B cell (primary cell): ENCODE results near the gene SMG7. TPM values are rescaled to one million over a fixed set of nuclear protein-coding genes. Genes with fewer than 3 reads are reported as not detected.

Source experiments
- ATAC-seq: fragments of 200-7000 bp; cut with Tn5 transposase; one replicate; pipeline ENCODE4 v1.10.0; 2021; ENCODE audit warnings: low read depth, mild to moderate bottlenecking, moderate number of reproducible peaks, moderate library complexity
- CTCF ChIA-PET: fragments of 350-600 bp; sonication (Branson Sonifier 250); formaldehyde crosslinking; loops from one replicate; lab custom pipeline; 2021; ENCODE audit warnings: antibody characterized with exemption, inconsistent platforms; lab: Charles Lee
- POLR2A ChIA-PET: fragments of 350-600 bp; sonication (Branson Sonifier 250); formaldehyde crosslinking; loops from one replicate; lab custom pipeline; 2021; ENCODE audit warnings: antibody characterized with exemption; lab: Charles Lee
- DNase-seq: peaks from one replicate; pipeline ENCODE4 v3.0.0; 2013
- H2AFZ ChIP-seq: 2 replicates; pipeline ENCODE4 v1.6.1; 2012; ENCODE audit warnings: mild to moderate bottlenecking, low read depth, low read length; ENCODE audit not compliant: insufficient read depth, poor library complexity, severe bottlenecking
- H3K27ac ChIP-seq, 2 donors: 1 replicate in 1 of 2; 2 replicates in 1 of 2; pipeline ENCODE4 v1.5.1; 2012 to 2013; ENCODE audit warnings: low read length in 2 of 2, mild to moderate bottlenecking in 2 of 2, moderate library complexity in 1 of 2
- H3K27me3 ChIP-seq, 4 experiments: fragments of 200-600 bp in 1 of 4; sonication (generic) in 1 of 4; replicated peaks in 1 of 4; 1 replicate in 2 of 4; 2 replicates in 2 of 4; pipeline versions ENCODE4 v1.6.1 to v1.7.0; 2013 to 2016; ENCODE audit warnings: low read length in 3 of 4, mild to moderate bottlenecking in 2 of 4, mixed read lengths in 1 of 4, moderate library complexity in 1 of 4; ENCODE audit not compliant: insufficient read depth in 4 of 4, control insufficient read depth in 3 of 4; ENCODE audit errors: control extremely low read depth in 1 of 4
- H3K36me3 ChIP-seq, 2 experiments: replicated peaks in 1 of 2; 1 replicate in 1 of 2; 2 replicates in 1 of 2; pipeline versions ENCODE4 v1.6.1 to v1.7.1; 2013; ENCODE audit warnings: low read length in 1 of 2; ENCODE audit not compliant: insufficient read depth in 2 of 2, control insufficient read depth in 1 of 2; ENCODE audit errors: control extremely low read depth in 1 of 2, extremely low read depth in 1 of 2
- H3K4me1 ChIP-seq, 2 donors: fragments of 200-600 bp in 1 of 2; sonication (generic) in 1 of 2; 1 replicate in 1 of 2; 2 replicates in 1 of 2; pipeline versions ENCODE4 v1.5.1 to v1.6.1; 2013 to 2017; ENCODE audit warnings: low read length in 2 of 2; ENCODE audit not compliant: control insufficient read depth in 2 of 2, insufficient read depth in 2 of 2
- H3K4me2 ChIP-seq: replicated peaks from 2 replicates; pipeline ENCODE3; 2012; ENCODE audit warnings: mild to moderate bottlenecking, low read depth, low read length; ENCODE audit not compliant: poor library complexity, severe bottlenecking
- H3K4me3 ChIP-seq, 5 experiments: fragments of 200-600 bp in 1 of 5; sonication (generic) in 1 of 5; 1 replicate in 3 of 5; 2 replicates in 2 of 5; pipeline versions ENCODE4 v1.5.1 to v1.7.0; 2011 to 2016; ENCODE audit warnings: low read length in 4 of 5, mild to moderate bottlenecking in 4 of 5, low read depth in 2 of 5, control low read depth in 1 of 5, moderate library complexity in 1 of 5; ENCODE audit not compliant: insufficient read depth in 1 of 5; ENCODE audit errors: control extremely low read depth in 1 of 5, extremely low read depth in 1 of 5
- H3K79me2 ChIP-seq: fragments of 200-600 bp; sonication (generic); one replicate; pipeline ENCODE4 v1.6.0; 2016; ENCODE audit warnings: low read length; ENCODE audit not compliant: control insufficient read depth, insufficient read depth
- H3K9ac ChIP-seq: fragments of 200-600 bp; sonication (generic); 2 replicates; pipeline ENCODE4 v1.6.1; 2017; ENCODE audit warnings: mild to moderate bottlenecking, low read length, moderate library complexity
- H3K9me3 ChIP-seq, 3 donors: one replicate each; pipeline versions ENCODE4 v1.6.1 to v1.7.1; 2013; ENCODE audit warnings: low read length in 2 of 3; ENCODE audit not compliant: control insufficient read depth in 2 of 3, insufficient read depth in 1 of 3; ENCODE audit errors: control extremely low read depth in 1 of 3
- H4K20me1 ChIP-seq: 2 replicates; pipeline ENCODE4 v1.6.0; 2012; ENCODE audit warnings: mild to moderate bottlenecking, low read length; ENCODE audit not compliant: insufficient read depth, control insufficient read depth, poor library complexity, severe bottlenecking
- H3K27ac Mint-ChIP-seq: one replicate; pipeline ENCODE4 v1.8.0; 2021; ENCODE audit warnings: mixed read lengths
- H3K27me3 Mint-ChIP-seq: one replicate; pipeline ENCODE4 v1.8.0; 2021; ENCODE audit warnings: mixed read lengths
- H3K4me1 Mint-ChIP-seq: one replicate; pipeline ENCODE4 v1.8.0; 2021; ENCODE audit warnings: mixed read lengths
- H3K4me3 Mint-ChIP-seq: one replicate; pipeline ENCODE4 v1.8.0; 2021; ENCODE audit warnings: mixed read lengths
- H3K9me3 Mint-ChIP-seq: one replicate; pipeline ENCODE4 v1.8.0; 2022; ENCODE audit warnings: mixed read lengths; ENCODE audit not compliant: insufficient read depth
- EZH2 ChIP-seq: IDR thresholded peaks from 2 replicates; pipeline ENCODE4 v1.6.1; 2012; ENCODE audit warnings: borderline replicate concordance, low read depth, mild to moderate bottlenecking, moderate library complexity, low read length; ENCODE audit not compliant: insufficient read depth, poor library complexity, severe bottlenecking
- WGBS: methylation state at CpG from one replicate; pipeline ENCODE4 v1.1.5; 2013; ENCODE audit warnings: missing lambda C conversion rate; ENCODE audit not compliant: insufficient coverage; 5-methylcytosine and 5-hydroxymethylcytosine counted together
- intact Hi-C: fragments of 100-400 bp; cut with micrococcal nuclease; formaldehyde crosslinking; loops from one replicate; pipeline ENCODE4 v1.10.0; 2022
- polyA plus RNA-seq: library from polyadenylated mRNA; depleted of rRNA; stranded (reverse); fragments of >200 nt; gene quantifications from 2 replicates; pipeline ENCODE4 v1.2.3, GENCODE V29; 2012
- total RNA-seq, 2 donors: library from RNA; stranded (reverse); fragments of 120-200 nt in 1 of 2; gene quantifications; 1 replicate in 1 of 2; 2 replicates in 1 of 2; pipeline versions ENCODE4 v1.2.3 to v1.2.4, GENCODE V29; 2013 to 2022
- TF ChIP-seq, protein P1 (sequence below): fragments of 200-600 bp; IDR thresholded peaks from one replicate; pipeline ENCODE4 v1.8.0; 2022; ENCODE audit warnings: antibody characterized with exemption, mild to moderate bottlenecking

Gene SMG7
- total and polyA plus RNA-seq, 2 donors (not counting 1 experiment from before 2014, with no cell fraction given) = 20.8 to 73.3 TPM

DNA sequence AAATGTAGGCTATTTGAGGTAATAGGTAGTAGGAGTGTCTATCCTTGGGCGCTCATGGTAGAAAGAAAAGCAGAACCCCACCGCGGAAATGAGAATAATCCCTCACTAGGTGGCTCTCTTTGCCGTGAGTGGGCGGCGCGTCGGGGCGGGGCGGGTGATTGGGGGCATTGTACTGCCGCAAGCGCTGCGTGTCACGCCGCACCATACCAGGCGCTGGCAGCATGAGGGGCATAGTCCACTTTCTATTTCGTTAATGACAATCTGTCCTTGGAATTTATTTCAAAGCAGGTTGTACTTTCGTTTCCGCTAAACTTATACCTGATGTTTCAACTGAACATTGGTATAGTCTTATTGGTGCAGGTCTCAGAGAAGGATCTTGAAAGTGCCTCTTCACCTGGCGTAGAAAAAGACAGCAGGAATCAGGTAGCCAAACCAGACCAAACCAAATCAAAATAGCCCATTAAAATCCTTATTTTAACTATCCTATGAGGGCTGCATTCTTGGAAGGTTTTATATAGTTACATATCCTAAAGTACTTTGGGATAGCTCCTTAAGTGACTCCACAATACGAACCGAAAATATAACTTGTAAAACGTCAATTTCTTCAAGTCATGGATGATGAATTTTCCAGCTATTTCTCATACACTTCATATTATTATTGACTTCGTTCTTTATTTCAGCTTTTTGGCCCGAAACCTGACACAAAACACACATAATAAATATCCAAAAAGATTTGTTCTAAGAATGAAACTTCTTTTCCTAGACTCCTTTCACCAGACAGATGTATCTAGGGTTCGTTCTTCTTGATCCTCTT is 1.9 kb upstream of the SMG7 start:
- Histone ChIP-seq H3K9ac (peak overlapping the region; percentile 94), H3K4me2 (peak overlapping the region; percentile 90), H3K9me3 (no peaks in the 10 kb centered on the region), H3K79me2 (peaks cover 41% of the 10 kb centered on the region), H4K20me1 (peaks cover 13% of the 10 kb centered on the region), H3K27me3 (no peaks in the 10 kb centered on the region), H3K4me3 (peak overlapping the region; percentile 73 to 89 (median 86)), H3K4me1 (peaks cover 12 to 17% of the 10 kb centered on the region in 2 donors), H3K36me3 (peaks cover 0 to 2% of the 10 kb centered on the region in 2 experiments), H3K27ac (peak overlapping the region; percentile 90 to 99), H2AFZ (peak overlapping the region; percentile 95)
- ChIA-PET POLR2A (interaction anchor here (1.5 to 1.6 kb wide), 2 partner anchors 119 to 166 kb away, joined by 4 read pairs; no protein-coding TSS in a partner anchor), CTCF (interaction anchor here (1.0 to 3.3 kb wide), 7 partner anchors 16 to 163 kb away, joined by 3 to 18 read pairs (median 8); partner anchors contain the start of gene NCF2)
- TF ChIP-seq, protein P1, sequence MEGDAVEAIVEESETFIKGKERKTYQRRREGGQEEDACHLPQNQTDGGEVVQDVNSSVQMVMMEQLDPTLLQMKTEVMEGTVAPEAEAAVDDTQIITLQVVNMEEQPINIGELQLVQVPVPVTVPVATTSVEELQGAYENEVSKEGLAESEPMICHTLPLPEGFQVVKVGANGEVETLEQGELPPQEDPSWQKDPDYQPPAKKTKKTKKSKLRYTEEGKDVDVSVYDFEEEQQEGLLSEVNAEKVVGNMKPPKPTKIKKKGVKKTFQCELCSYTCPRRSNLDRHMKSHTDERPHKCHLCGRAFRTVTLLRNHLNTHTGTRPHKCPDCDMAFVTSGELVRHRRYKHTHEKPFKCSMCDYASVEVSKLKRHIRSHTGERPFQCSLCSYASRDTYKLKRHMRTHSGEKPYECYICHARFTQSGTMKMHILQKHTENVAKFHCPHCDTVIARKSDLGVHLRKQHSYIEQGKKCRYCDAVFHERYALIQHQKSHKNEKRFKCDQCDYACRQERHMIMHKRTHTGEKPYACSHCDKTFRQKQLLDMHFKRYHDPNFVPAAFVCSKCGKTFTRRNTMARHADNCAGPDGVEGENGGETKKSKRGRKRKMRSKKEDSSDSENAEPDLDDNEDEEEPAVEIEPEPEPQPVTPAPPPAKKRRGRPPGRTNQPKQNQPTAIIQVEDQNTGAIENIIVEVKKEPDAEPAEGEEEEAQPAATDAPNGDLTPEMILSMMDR = peak; percentile 71
- no peak for TF ChIP-seq EZH2
- WGBS = 0% methylated on average over 15 of the region's 26 CpGs
- peak; percentile 95 for DNase-seq
- peak overlapping the region; percentile 99 for H3K4me3 Mint-ChIP-seq
- H3K27ac Mint-ChIP-seq = peak overlapping the region; percentile 100
- H3K9me3 Mint-ChIP-seq = no peaks in the 10 kb centered on the region
- peak; percentile 49 for ATAC-seq
- peaks cover 37% of the 10 kb centered on the region for H3K4me1 Mint-ChIP-seq
- no peaks in the 10 kb centered on the region for H3K27me3 Mint-ChIP-seq
- intact Hi-C loops = loop anchor here (1.0 to 10.0 kb wide), 11 partner anchors 54 to 1577 kb away; partner anchors contain the start of genes DHX9, EDEM3, NCF2 and RNF2
